ENCODE measurements around the gene HSPA14. TPM values are rescaled to one million over a fixed set of nuclear protein-coding genes. Genes with fewer than 3 reads are reported as not detected.
A peak's percentile ranks its signal among the peaks of the same experiment; 100 is the strongest.

Gene HSPA14
- 24.2 and 24.5 TPM in 2 replicates for total RNA-seq
- long read RNA-seq, transcript HSPA14-201 (14 exons, 1,904 nt), result major isoform, 101 of 159 reads
- long read RNA-seq, partial matches to known transcripts, result 41 of 159 reads
- long read RNA-seq, other reads (novel, unspliced or antisense), result 17 of 159 reads

- Mint-ChIP-seq H3K27me3 (ENCODE audit: low read depth) (no peaks in the 10 kb centered on the region), H3K4me1 (peaks cover 30% of the 10 kb centered on the region), H3K4me3 (peak within 1 kb of the TSS; percentile 92), H3K27ac (ENCODE audit: unreplicated experiment) (peak within 1 kb of the TSS; percentile 98), H3K9me3 (no peaks in the 10 kb centered on the region), H3K36me3 (ENCODE audit: low read depth) (peaks cover 7% of the 10 kb centered on the region)
- no peak for TF ChIP-seq CTCF (conservative IDR thresholded peaks at IDR 0.05)
- DNase-seq (ENCODE audit: low read depth, low spot score), result peak; percentile 99
Observed at GRCh38 chr10:14837757-14838581, at the start of gene HSPA14, which contains the start of the genes CDNF and MSANTD7. TSS of gene HSPA14 (plus strand) at chr10:14838306. CDS start at chr10:14838403, 97 bp downstream. TSS of gene CDNF (minus strand) at chr10:14838037. CDS start at chr10:14837946, 91 bp downstream. TSS of gene MSANTD7 (plus strand) at chr10:14838306. CDS start at chr10:14842285, 3,979 bp downstream.

GRCh38 chr10:14798636-14799035 lies 39.5 kb upstream of the HSPA14 start:
- Mint-ChIP-seq H3K27ac (ENCODE audit: unreplicated experiment) (no peak overlapping the region), H3K4me1 (no peaks in the 10 kb centered on the region), H3K4me3 (no peak overlapping the region), H3K27me3 (ENCODE audit: low read depth) (peaks cover 31% of the 10 kb centered on the region), H3K36me3 (ENCODE audit: low read depth) (no peaks in the 10 kb centered on the region), H3K9me3 (no peaks in the 10 kb centered on the region)
- DNase-seq (ENCODE audit: low read depth, low spot score), result no peak
- no peak for TF ChIP-seq CTCF (conservative IDR thresholded peaks at IDR 0.05)

- no peak overlapping the region for H3K4me3 Mint-ChIP-seq
- no peaks in the 10 kb centered on the region for H3K4me1 Mint-ChIP-seq
- no peaks in the 10 kb centered on the region for H3K9me3 Mint-ChIP-seq
- H3K36me3 Mint-ChIP-seq (ENCODE audit: low read depth), result no peaks in the 10 kb centered on the region
- H3K27me3 Mint-ChIP-seq (ENCODE audit: low read depth), result peaks cover 31% of the 10 kb centered on the region
- TF ChIP-seq CTCF (conservative IDR thresholded peaks at IDR 0.05), result no peak
- DNase-seq (ENCODE audit: low read depth, low spot score), result no peak
- no peak overlapping the region for H3K27ac Mint-ChIP-seq (ENCODE audit: unreplicated experiment)
Observed at GRCh38 chr10:14800397-14800796, 37.7 kb upstream of the HSPA14 start.

GRCh38 chr10:14801723-14802122 lies 36.4 kb upstream of the HSPA14 start:
- Mint-ChIP-seq H3K4me3 (no peak overlapping the region), H3K36me3 (ENCODE audit: low read depth) (no peaks in the 10 kb centered on the region), H3K9me3 (no peaks in the 10 kb centered on the region), H3K27ac (ENCODE audit: unreplicated experiment) (no peak overlapping the region), H3K27me3 (ENCODE audit: low read depth) (peaks cover 32% of the 10 kb centered on the region), H3K4me1 (no peaks in the 10 kb centered on the region)
- no peak for TF ChIP-seq CTCF (conservative IDR thresholded peaks at IDR 0.05)
- DNase-seq (ENCODE audit: low read depth, low spot score), result no peak

- Mint-ChIP-seq H3K4me1 (no peaks in the 10 kb centered on the region), H3K4me3 (no peak overlapping the region), H3K36me3 (ENCODE audit: low read depth) (no peaks in the 10 kb centered on the region), H3K27ac (ENCODE audit: unreplicated experiment) (no peak overlapping the region), H3K27me3 (ENCODE audit: low read depth) (peaks cover 25% of the 10 kb centered on the region), H3K9me3 (no peaks in the 10 kb centered on the region)
- no peak for TF ChIP-seq CTCF (conservative IDR thresholded peaks at IDR 0.05)
- no peak for DNase-seq (ENCODE audit: low read depth, low spot score)
Observed at GRCh38 chr10:14803827-14804226, 34.3 kb upstream of the HSPA14 start.

Measured in neural crest cell (in vitro differentiated cells).